ENCODE data around the gene PRKRA. TPM values are rescaled to one million over a fixed set of nuclear protein-coding genes. Genes with fewer than 3 reads are reported as not detected.
"Not testable (repeated sequence)": the region's sequence is repeated elsewhere in the genome, so short reads cannot be mapped to it uniquely, and the experiment has no call there.

The PRKRA gene
- total and polyA plus RNA-seq, 2 experiments from 2014 or later, result 44.0 to 67.1 TPM

DNA sequence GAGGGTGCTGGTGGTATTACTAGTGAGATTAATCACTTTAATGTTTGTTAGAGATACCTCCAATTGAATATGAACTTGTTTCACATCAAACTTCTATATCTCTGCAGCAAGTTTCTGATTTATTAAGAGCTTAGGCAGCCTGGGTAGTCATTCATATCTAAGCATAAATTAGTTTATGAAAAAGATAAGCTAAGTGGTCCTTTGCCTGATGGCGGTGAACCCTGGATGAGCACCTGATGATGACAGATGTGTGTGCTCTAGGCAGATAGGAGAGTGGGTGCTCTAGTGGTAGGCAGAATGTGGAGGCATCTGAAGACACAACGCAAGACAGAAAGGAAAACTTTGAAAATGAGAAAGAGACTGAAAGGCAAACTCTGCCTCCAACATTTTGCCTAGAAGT lies 22.4 kb upstream of the PRKRA start (continued):
- TF ChIP-seq, protein P1, sequence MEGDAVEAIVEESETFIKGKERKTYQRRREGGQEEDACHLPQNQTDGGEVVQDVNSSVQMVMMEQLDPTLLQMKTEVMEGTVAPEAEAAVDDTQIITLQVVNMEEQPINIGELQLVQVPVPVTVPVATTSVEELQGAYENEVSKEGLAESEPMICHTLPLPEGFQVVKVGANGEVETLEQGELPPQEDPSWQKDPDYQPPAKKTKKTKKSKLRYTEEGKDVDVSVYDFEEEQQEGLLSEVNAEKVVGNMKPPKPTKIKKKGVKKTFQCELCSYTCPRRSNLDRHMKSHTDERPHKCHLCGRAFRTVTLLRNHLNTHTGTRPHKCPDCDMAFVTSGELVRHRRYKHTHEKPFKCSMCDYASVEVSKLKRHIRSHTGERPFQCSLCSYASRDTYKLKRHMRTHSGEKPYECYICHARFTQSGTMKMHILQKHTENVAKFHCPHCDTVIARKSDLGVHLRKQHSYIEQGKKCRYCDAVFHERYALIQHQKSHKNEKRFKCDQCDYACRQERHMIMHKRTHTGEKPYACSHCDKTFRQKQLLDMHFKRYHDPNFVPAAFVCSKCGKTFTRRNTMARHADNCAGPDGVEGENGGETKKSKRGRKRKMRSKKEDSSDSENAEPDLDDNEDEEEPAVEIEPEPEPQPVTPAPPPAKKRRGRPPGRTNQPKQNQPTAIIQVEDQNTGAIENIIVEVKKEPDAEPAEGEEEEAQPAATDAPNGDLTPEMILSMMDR (conservative IDR thresholded peaks at IDR 0.05; ENCODE audit: low read depth in 2 of 2), result no peak
- TF ChIP-seq STAT1 (IDR thresholded peaks at IDR 0.05; ENCODE audit: unreplicated experiment), result no peak

DNA sequence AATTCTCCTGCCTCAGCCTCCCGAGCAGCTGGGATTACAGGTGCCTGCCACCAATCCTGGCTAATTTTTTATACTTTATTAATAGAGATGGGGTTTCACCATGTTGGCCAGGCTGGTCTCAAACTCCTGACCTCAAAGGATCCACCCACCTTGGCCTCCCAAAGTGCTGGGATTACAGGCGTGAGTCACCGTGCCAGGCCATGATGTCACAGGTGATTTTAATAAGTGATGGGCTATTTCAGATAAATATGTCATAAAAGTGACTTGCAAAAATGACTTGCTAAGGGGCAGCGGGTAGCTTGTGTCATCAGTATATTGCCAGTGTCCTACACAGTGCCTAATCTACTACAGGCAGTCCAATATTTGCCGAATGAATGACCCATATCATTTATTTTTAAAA lies 20.3 kb upstream of the PRKRA start:
- ATAC-seq; H3K79me2 ChIP-seq (replicated peaks; ENCODE audit: insufficient read depth); H3K4me3 Mint-ChIP-seq; H2AFZ ChIP-seq; H3K36me3 Mint-ChIP-seq (ENCODE audit: low read depth); H3K27ac ChIP-seq (ENCODE audit: low read depth); H3F3A ChIP-seq (replicated peaks; ENCODE audit: low read depth); H3K9me3 Mint-ChIP-seq; H3K27ac Mint-ChIP-seq; H3K27me3 ChIP-seq (ENCODE audit: insufficient read depth); DNase-seq (ENCODE audit: low spot score); H4K20me1 ChIP-seq (replicated peaks; ENCODE audit: insufficient read depth); H3K4me1 Mint-ChIP-seq; H3K27me3 Mint-ChIP-seq (ENCODE audit: insufficient read depth, low read depth, poor library complexity); H3K4me2 ChIP-seq; H3K4me3 ChIP-seq; H3K36me3 ChIP-seq (ENCODE audit: insufficient read depth); H3K4me1 ChIP-seq (ENCODE audit: insufficient read depth); H3K9me2 ChIP-seq (ENCODE audit: insufficient read depth): not testable (repeated sequence)

DNA sequence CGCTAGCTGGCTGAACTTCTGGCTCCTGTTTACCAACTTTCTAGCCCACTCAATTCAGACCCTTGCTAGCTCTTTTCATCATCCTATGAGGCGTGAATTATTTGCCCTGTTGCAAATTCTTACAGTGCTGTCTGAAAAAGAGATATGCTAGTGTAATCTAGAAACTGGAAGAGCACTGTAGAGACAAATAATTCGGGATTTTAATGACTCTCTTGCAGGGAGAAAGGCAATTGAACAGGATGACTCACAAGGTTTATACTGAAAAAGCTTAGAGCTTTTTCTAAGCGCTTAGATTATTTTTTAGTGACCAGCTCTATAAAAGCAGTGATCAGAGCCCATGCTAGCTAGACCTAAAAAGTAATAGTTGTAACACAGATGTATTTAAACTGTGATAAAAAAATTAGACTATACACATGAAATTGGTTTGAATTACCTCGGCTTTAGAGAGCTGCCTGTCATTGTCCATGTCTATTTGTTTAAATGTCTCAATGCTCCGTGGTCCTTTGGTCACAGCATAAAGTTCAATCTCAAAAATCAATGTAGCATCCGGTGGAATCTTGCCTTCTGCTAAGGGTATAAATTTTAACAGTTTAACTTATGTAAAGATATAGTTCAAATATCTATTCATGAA lies 18.4 kb upstream of the PRKRA start:
- ATAC-seq, result no peak
- no peak overlapping the region for H3K4me3 ChIP-seq
- H3K36me3 Mint-ChIP-seq (ENCODE audit: low read depth), result no peaks in the 10 kb centered on the region
- H3K4me1 Mint-ChIP-seq, result peaks cover 2% of the 10 kb centered on the region; the same call in 1 of the 3 replicates
- no peak for DNase-seq (ENCODE audit: low spot score)
- no peaks in the 10 kb centered on the region for H3K79me2 ChIP-seq (replicated peaks; ENCODE audit: insufficient read depth)
- H4K20me1 ChIP-seq (replicated peaks; ENCODE audit: insufficient read depth), result no peaks in the 10 kb centered on the region
- H3K4me3 Mint-ChIP-seq, result no peak overlapping the region
- H3K27ac ChIP-seq (ENCODE audit: low read depth), result no peak overlapping the region
- H3K9me3 Mint-ChIP-seq, result no peaks in the 10 kb centered on the region
- no peaks in the 10 kb centered on the region for H3K27me3 Mint-ChIP-seq (ENCODE audit: insufficient read depth, low read depth, poor library complexity)
- H3K36me3 ChIP-seq (ENCODE audit: insufficient read depth), result no peaks in the 10 kb centered on the region
- H3K4me2 ChIP-seq, result no peak overlapping the region
- H2AFZ ChIP-seq, result no peak overlapping the region
- TF ChIP-seq CREB1 (CRISPR knock-in tag; IDR thresholded peaks at IDR 0.05; ENCODE audit: low read depth), result no peak
- no peak for TF ChIP-seq ZNF114 (CRISPR knock-in tag; IDR thresholded peaks at IDR 0.05)
- TF ChIP-seq NANOG (IDR thresholded peaks at IDR 0.05; ENCODE audit: borderline replicate concordance), result no peak
- no peak for TF ChIP-seq STAT1 (IDR thresholded peaks at IDR 0.05; ENCODE audit: unreplicated experiment)
- H3F3A ChIP-seq (replicated peaks; ENCODE audit: low read depth), result no peaks in the 10 kb centered on the region
- no peak overlapping the region for H3K27ac Mint-ChIP-seq
- H3K9me2 ChIP-seq (ENCODE audit: insufficient read depth), result no peaks in the 10 kb centered on the region
- H3K4me1 ChIP-seq (ENCODE audit: insufficient read depth), result no peaks in the 10 kb centered on the region
- H3K27me3 ChIP-seq (ENCODE audit: insufficient read depth), result no peaks in the 10 kb centered on the region

DNA sequence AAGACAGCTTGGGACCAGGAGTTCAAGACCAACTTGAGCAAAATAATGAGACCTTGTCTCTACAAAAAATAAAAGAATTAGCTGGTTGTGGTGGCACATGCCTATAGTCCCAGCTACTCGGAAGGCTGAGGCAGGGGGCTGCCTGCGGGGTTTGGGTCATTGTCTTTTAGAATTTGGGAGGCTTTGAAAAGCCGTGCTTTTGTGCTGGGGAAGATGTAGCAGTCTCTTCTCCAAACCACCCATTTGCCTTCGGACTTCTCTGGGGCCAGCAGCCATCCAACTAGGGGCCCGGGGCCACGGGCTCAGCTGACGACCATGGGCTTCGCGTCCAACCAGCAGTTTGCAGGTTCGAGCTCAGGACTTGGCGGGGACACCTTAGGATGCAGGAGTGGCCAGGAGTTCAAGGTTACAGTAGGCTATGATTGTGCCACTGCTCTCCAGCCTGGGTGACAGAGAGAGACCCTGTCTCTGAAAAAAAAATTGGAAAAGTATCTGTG lies 6.5 kb upstream of the PRKRA start:
- Histone ChIP-seq H3F3A (replicated peaks; ENCODE audit: low read depth) (no peaks in the 10 kb centered on the region), H3K27ac (ENCODE audit: low read depth) (no peak overlapping the region), H2AFZ (peak overlapping the region; percentile 48; the same call in 1 of the 2 replicates), H3K9me2 (ENCODE audit: insufficient read depth) (peaks cover 6% of the 10 kb centered on the region; the same call in 1 of the 2 replicates), H4K20me1 (replicated peaks; ENCODE audit: insufficient read depth) (no peaks in the 10 kb centered on the region), H3K4me1 (ENCODE audit: insufficient read depth) (no peaks in the 10 kb centered on the region), H3K27me3 (ENCODE audit: insufficient read depth) (no peaks in the 10 kb centered on the region), H3K36me3 (ENCODE audit: insufficient read depth) (no peaks in the 10 kb centered on the region), H3K4me2 (no peak overlapping the region), H3K79me2 (replicated peaks; ENCODE audit: insufficient read depth) (no peaks in the 10 kb centered on the region), H3K4me3 (no peak overlapping the region)
- Mint-ChIP-seq H3K27ac (no peak overlapping the region), H3K27me3 (ENCODE audit: insufficient read depth, low read depth, poor library complexity) (no peaks in the 10 kb centered on the region), H3K36me3 (ENCODE audit: low read depth) (no peaks in the 10 kb centered on the region), H3K4me1 (0 out of 3 replicates have a peak, but pooled peaks cover under 1% of the 10 kb centered on the region), H3K4me3 (no peak overlapping the region), H3K9me3 (no peaks in the 10 kb centered on the region)
- no peak for ATAC-seq
- DNase-seq (ENCODE audit: low spot score), result no peak
- TF ChIP-seq, protein P2, sequence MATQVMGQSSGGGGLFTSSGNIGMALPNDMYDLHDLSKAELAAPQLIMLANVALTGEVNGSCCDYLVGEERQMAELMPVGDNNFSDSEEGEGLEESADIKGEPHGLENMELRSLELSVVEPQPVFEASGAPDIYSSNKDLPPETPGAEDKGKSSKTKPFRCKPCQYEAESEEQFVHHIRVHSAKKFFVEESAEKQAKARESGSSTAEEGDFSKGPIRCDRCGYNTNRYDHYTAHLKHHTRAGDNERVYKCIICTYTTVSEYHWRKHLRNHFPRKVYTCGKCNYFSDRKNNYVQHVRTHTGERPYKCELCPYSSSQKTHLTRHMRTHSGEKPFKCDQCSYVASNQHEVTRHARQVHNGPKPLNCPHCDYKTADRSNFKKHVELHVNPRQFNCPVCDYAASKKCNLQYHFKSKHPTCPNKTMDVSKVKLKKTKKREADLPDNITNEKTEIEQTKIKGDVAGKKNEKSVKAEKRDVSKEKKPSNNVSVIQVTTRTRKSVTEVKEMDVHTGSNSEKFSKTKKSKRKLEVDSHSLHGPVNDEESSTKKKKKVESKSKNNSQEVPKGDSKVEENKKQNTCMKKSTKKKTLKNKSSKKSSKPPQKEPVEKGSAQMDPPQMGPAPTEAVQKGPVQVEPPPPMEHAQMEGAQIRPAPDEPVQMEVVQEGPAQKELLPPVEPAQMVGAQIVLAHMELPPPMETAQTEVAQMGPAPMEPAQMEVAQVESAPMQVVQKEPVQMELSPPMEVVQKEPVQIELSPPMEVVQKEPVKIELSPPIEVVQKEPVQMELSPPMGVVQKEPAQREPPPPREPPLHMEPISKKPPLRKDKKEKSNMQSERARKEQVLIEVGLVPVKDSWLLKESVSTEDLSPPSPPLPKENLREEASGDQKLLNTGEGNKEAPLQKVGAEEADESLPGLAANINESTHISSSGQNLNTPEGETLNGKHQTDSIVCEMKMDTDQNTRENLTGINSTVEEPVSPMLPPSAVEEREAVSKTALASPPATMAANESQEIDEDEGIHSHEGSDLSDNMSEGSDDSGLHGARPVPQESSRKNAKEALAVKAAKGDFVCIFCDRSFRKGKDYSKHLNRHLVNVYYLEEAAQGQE (IDR thresholded peaks at IDR 0.05; ENCODE audit: unreplicated experiment), result no peak
- TF ChIP-seq CREB1 (CRISPR knock-in tag; IDR thresholded peaks at IDR 0.05; ENCODE audit: low read depth) (no peak), ZNF114 (CRISPR knock-in tag; IDR thresholded peaks at IDR 0.05) (no peak)
- TF ChIP-seq, protein P3, sequence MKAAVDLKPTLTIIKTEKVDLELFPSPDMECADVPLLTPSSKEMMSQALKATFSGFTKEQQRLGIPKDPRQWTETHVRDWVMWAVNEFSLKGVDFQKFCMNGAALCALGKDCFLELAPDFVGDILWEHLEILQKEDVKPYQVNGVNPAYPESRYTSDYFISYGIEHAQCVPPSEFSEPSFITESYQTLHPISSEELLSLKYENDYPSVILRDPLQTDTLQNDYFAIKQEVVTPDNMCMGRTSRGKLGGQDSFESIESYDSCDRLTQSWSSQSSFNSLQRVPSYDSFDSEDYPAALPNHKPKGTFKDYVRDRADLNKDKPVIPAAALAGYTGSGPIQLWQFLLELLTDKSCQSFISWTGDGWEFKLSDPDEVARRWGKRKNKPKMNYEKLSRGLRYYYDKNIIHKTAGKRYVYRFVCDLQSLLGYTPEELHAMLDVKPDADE (IDR thresholded peaks at IDR 0.05), result no peak
- TF ChIP-seq, protein P1 (conservative IDR thresholded peaks at IDR 0.05; ENCODE audit: low read depth in 2 of 2), result no peak

All from GM23338 (cell line).